ENCODE measurements around the gene RBM19.
"Not testable (repeated sequence)": the region's sequence is repeated elsewhere in the genome, so short reads cannot be mapped to it uniquely, and the experiment has no call there.

Gene RBM19

DNA sequence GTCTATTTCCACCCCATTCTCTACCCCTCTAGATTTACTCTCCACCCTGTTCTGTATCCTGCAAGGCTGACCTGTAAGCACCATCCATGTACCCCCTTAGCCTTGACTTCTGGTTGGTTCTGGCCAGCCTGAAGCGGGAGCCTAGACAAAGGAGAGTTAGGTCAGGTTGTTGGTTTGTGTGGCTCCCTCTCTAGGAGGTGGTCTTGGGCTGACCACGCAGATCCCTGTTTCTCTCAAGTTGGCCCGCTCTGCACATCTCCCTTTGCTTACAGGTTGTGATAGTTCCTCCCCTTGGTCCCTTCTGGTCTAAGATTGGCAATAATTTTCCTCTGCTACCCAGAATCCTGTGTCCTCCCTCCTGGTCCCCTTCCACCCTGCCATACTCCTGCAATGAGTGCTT, 38.3 kb upstream of the RBM19 start:
- TF ChIP-seq, protein P1, sequence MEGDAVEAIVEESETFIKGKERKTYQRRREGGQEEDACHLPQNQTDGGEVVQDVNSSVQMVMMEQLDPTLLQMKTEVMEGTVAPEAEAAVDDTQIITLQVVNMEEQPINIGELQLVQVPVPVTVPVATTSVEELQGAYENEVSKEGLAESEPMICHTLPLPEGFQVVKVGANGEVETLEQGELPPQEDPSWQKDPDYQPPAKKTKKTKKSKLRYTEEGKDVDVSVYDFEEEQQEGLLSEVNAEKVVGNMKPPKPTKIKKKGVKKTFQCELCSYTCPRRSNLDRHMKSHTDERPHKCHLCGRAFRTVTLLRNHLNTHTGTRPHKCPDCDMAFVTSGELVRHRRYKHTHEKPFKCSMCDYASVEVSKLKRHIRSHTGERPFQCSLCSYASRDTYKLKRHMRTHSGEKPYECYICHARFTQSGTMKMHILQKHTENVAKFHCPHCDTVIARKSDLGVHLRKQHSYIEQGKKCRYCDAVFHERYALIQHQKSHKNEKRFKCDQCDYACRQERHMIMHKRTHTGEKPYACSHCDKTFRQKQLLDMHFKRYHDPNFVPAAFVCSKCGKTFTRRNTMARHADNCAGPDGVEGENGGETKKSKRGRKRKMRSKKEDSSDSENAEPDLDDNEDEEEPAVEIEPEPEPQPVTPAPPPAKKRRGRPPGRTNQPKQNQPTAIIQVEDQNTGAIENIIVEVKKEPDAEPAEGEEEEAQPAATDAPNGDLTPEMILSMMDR (conservative IDR thresholded peaks at IDR 0.05; ENCODE audit: low read length) = no peak
- no peak overlapping the region for H3K4me3 ChIP-seq (ENCODE audit: low read length)
- DNase-seq (ENCODE audit: low read depth) = no peak

DNA sequence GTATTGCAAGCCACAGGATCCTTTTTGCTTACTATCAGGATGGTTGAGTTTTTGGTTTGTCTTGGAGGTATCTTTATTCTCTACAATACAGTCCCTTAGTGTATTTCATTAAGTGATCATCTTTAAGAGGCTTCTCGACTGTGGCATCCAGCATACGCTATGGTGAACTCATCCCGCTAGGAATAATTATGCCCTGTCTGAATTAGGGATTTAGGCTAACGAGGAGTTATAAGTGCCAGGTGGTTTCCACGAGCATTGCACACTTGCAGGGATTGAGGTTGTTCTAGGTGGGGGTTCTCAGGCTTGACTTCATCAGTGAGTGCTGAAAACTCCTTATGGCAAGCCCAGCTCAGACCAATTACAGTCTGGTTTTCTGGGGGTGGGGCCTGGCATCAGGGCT, 37.2 kb upstream of the RBM19 start:
- DNase-seq (ENCODE audit: low read depth) = no peak
- TF ChIP-seq, protein P1 (conservative IDR thresholded peaks at IDR 0.05; ENCODE audit: low read length) = no peak
- no peak overlapping the region for H3K4me3 ChIP-seq (ENCODE audit: low read length)

DNA sequence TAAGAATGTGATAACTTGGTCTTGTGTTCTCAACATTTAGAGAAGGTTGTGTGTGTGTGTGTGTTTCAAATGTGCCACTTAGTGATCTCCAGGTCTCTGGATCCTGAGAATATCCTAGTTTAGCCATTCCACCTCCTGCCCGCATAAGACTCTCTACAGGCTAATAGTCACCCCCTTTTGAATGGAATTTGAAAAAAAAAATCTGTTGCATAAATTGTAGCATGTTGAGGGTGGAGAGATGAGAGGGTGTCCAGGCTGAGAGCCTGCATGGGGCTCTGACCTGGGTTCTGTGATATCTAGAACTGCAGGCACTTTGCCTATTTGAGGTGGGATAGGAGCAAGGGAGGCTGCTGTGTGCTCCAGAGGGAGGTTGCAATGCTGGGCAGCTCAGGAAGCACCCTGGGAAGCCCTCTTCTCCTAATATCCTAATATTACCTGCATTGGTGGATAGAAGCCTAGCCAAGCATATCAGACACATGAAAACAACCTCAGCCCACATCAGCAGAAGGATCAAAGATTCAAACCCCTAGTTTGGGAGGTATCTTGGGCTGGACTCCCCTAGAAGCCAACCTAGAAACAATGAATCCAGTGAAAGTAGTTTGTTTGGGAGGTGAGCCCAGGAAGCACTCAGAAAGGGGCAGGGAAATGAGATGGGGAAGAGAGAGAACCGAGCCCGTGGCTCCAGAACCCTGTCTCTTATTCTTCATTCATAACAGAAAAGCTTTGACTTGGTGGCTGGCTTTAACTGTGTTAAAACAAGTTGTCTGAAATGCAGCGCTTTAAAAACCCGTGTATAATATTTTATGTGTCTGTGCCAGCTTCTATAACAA, 35.6 kb upstream of the RBM19 start:
- H3K4me3 ChIP-seq (ENCODE audit: low read length) = no peak overlapping the region
- TF ChIP-seq, protein P1 (conservative IDR thresholded peaks at IDR 0.05; ENCODE audit: low read length) = no peak
- DNase-seq (ENCODE audit: low read depth) = no peak

DNA sequence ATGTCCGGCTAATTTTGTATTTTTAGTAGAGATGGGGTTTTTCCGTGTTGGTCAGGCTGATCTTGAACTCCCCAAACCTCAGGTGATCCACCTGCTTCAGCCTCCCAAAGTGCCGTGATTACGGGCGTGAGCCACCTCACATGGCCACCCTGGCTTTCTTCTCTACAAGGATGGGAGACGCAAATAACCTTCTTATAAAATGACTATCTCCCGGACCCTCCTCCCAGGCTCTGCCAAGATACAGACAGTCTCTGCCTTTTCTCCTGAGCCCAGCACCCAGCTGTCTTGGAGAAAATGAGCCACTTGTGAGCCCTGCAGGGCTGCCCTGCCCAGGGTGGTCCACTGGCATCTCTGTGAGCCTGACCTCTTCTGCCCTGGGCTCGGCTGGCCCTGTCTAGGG, 34.7 kb upstream of the RBM19 start:
- no peak for DNase-seq (ENCODE audit: low read depth)
- TF ChIP-seq, protein P1 (conservative IDR thresholded peaks at IDR 0.05; ENCODE audit: low read length) = no peak
- no peak overlapping the region for H3K4me3 ChIP-seq (ENCODE audit: low read length)

DNA sequence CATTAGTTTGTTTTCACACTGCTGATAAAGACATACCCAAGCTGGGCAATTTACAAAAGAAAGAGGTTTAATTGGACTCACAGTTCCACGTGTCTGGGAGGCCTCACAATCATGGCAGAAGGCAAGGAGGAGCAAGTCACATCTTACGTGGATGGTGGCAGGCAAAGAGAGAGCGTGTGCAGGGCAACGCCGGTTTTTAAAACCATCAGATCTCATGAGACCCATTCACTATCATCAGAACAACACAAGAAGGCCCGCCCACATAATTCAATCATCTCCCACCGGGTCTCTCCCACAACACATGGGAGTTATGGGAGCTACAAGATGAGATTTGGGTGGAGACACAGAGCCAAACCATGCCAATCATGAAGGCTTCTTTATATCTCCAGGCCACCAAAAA, 34.1 kb upstream of the RBM19 start:
- not testable (repeated sequence) for H3K4me3 ChIP-seq (ENCODE audit: low read length); DNase-seq (ENCODE audit: low read depth)

DNA sequence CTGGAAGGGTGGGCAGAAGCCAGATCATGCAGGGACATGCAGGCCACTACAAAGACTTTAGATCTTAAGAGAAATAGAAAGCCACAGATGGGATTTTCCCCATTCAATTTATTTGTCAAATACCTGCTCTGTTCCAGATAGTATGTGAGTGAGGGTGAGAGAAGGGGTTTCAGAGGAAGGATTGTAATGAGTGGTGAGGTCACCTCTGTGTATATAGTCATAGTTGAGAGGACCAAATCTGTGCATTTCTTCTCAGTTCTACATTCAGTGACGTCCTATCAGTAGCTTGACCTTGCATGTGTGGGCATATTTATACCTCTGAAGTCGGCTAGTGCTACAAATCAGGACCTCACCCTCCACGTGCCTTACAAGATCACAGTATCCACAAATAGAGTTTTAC, 31.2 kb upstream of the RBM19 start:
- no peak for DNase-seq (ENCODE audit: low read depth)
- TF ChIP-seq, protein P1 (conservative IDR thresholded peaks at IDR 0.05; ENCODE audit: low read length) = no peak
- no peak overlapping the region for H3K4me3 ChIP-seq (ENCODE audit: low read length)

DNA sequence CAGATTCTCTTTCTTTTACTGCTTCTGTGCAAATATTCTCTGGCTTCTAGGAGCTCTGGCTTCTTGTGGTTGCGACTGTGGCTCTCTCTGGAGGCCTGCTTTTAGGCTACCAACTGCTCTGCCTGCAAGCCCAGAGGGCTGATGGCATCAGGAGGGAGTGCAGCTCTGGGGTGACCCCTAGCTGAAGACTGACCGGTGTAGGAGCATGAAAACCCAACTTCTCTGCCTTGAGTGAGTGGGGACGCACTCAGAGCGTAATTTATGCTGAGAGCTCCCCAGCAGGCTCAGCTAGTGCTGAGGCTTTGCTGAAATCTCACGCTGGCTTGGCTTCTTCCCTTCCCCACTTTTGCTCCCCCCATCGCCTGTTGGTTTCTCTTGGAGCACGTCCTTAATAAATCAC, 29.9 kb upstream of the RBM19 start:
- no peak overlapping the region for H3K4me3 ChIP-seq (ENCODE audit: low read length)
- DNase-seq (ENCODE audit: low read depth) = no peak
- TF ChIP-seq, protein P1 (conservative IDR thresholded peaks at IDR 0.05; ENCODE audit: low read length) = peak; percentile 17; the same call in 1 of the 2 replicates

Measured in AG10803 (cell line).